Keratinocyte (primary cell): Measurements from ENCODE around the gene TMC2. TPM values are rescaled to one million over a fixed set of nuclear protein-coding genes. Genes with fewer than 3 reads are reported as not detected.

ENCODE experiments used
- DNase-seq: peaks from one replicate; pipeline ENCODE4 v3.0.0-alpha.2; 2011; ENCODE audit warnings: low read depth, missing footprints, low spot score
- FAIRE-seq: peaks from 2 replicates; lab custom pipeline; 2011; peaks lifted over from hg19 to GRCh38; lab: Jason Lieb, UNC
- H2AFZ ChIP-seq: 2 replicates; pipeline ENCODE4 v1.6.0; 2012; ENCODE audit warnings: low read length, control low read depth, inconsistent platforms; ENCODE audit not compliant: control insufficient read depth
- H3K27ac ChIP-seq: 2 replicates; pipeline ENCODE4 v1.5.1; 2011; ENCODE audit warnings: low read length; ENCODE audit not compliant: control insufficient read depth, insufficient read depth
- H3K27me3 ChIP-seq: 3 replicates; pipeline ENCODE4 v1.6.0; 2011; ENCODE audit warnings: low read length; ENCODE audit not compliant: control insufficient read depth, insufficient read depth; ENCODE audit errors: extremely low read depth
- H3K36me3 ChIP-seq, 2 experiments: 2 replicates in 1 of 2; 3 replicates in 1 of 2; pipeline ENCODE4 v1.5.1; 2011; ENCODE audit warnings: low read length in 2 of 2, mild to moderate bottlenecking in 1 of 2; ENCODE audit not compliant: control insufficient read depth in 2 of 2, insufficient read depth in 2 of 2; ENCODE audit errors: extremely low read depth in 1 of 2
- H3K4me1 ChIP-seq: 3 replicates; pipeline ENCODE4 v1.5.1; 2011; ENCODE audit warnings: low read length; ENCODE audit not compliant: control insufficient read depth, insufficient read depth; ENCODE audit errors: extremely low read depth
- H3K4me2 ChIP-seq: 3 replicates; pipeline ENCODE4 v1.6.0; 2011; ENCODE audit warnings: low read depth, low read length; ENCODE audit not compliant: control insufficient read depth, insufficient read depth; ENCODE audit errors: extremely low read depth
- H3K4me3 ChIP-seq, 3 experiments: fragments of 200-600 bp in 1 of 3; sonication (generic) in 1 of 3; 2 replicates in 2 of 3; 3 replicates in 1 of 3; pipeline ENCODE4 v1.5.1; 2011 to 2016; ENCODE audit warnings: low read length in 3 of 3, mild to moderate bottlenecking in 3 of 3, control low read depth in 2 of 3, inconsistent platforms in 1 of 3, low read depth in 1 of 3, mixed read lengths in 1 of 3, mixed run types in 1 of 3, moderate library complexity in 1 of 3; ENCODE audit not compliant: control insufficient read depth in 2 of 3, insufficient read depth in 2 of 3; ENCODE audit errors: extremely low read depth in 1 of 3
- H3K79me2 ChIP-seq: 2 replicates; pipeline ENCODE4 v1.6.0; 2012; ENCODE audit warnings: low read length; ENCODE audit not compliant: control insufficient read depth, insufficient read depth
- H3K9ac ChIP-seq: 3 replicates; pipeline ENCODE4 v1.6.0; 2011; ENCODE audit warnings: low read length; ENCODE audit not compliant: control insufficient read depth, insufficient read depth; ENCODE audit errors: extremely low read depth
- H3K9me1 ChIP-seq: 3 replicates; pipeline ENCODE4 v1.6.0; 2011; ENCODE audit warnings: low read length; ENCODE audit not compliant: control insufficient read depth, insufficient read depth; ENCODE audit errors: extremely low read depth
- H3K9me3 ChIP-seq: 2 replicates; pipeline ENCODE4 v1.5.1; 2012; ENCODE audit warnings: low read depth, low read length; ENCODE audit not compliant: control insufficient read depth
- H4K20me1 ChIP-seq: 3 replicates; pipeline ENCODE4 v1.6.0; 2011; ENCODE audit warnings: low read length; ENCODE audit not compliant: control insufficient read depth, insufficient read depth; ENCODE audit errors: extremely low read depth
- CTCF ChIP-seq, 3 experiments: IDR thresholded peaks in 1 of 3; conservative IDR thresholded peaks in 1 of 3; optimal IDR thresholded peaks in 1 of 3; 2 replicates in 2 of 3; 3 replicates in 1 of 3; pipeline versions ENCODE3 to v1.5.1; 2011; ENCODE audit warnings: low read length in 3 of 3, mild to moderate bottlenecking in 3 of 3, moderate library complexity in 2 of 3, control low read depth in 1 of 3, inconsistent platforms in 1 of 3; ENCODE audit not compliant: insufficient read depth in 2 of 3; ENCODE audit errors: extremely low read depth in 1 of 3
- EZH2 ChIP-seq: IDR thresholded peaks from one replicate; pipeline ENCODE4 v1.6.1; 2012; ENCODE audit warnings: inconsistent platforms, mild to moderate bottlenecking, low read length, moderate library complexity
- dilution Hi-C: fragments of 300-500 bp; cut with MboI; formaldehyde crosslinking; loops from one replicate; pipeline ENCODE4 v1.7.0; 2020; ENCODE audit warnings: low sequenced_read_pairs; ENCODE audit not compliant: extremely low pct_ligation_motif_present
- polyA plus RNA-seq, 5 experiments: library from polyadenylated mRNA; depleted of rRNA in 3 of 5; stranded (reverse) in 3 of 5; stranded (forward) in 1 of 5; unstranded in 1 of 5; fragments of >200 nt; gene quantifications; 1 replicate in 1 of 5; 2 replicates in 3 of 5; 3 replicates in 1 of 5; pipeline versions ENCODE4 v1.2.1 to v1.2.3, GENCODE V29; 2011 to 2012; ENCODE audit warnings: missing spikeins in 2 of 5, low read depth in 1 of 5, low replicate concordance in 1 of 5

The TMC2 gene
- polyA plus RNA-seq, 1 donor (not counting 4 experiments of a cell fraction or from before 2014, with no cell fraction given), result not detected

- no peak overlapping the region for H3K9ac ChIP-seq
- peaks cover 2 to 3% of the 10 kb centered on the region in 2 experiments for H3K36me3 ChIP-seq
- no peaks in the 10 kb centered on the region for H4K20me1 ChIP-seq
- no peaks in the 10 kb centered on the region for H3K4me1 ChIP-seq
- H3K79me2 ChIP-seq, result no peaks in the 10 kb centered on the region
- no peak overlapping the region for H3K27ac ChIP-seq
- DNase-seq (no peak), FAIRE-seq (no peak)
- no peaks in the 10 kb centered on the region for H3K27me3 ChIP-seq
- dilution Hi-C loops, result no loop called here
- no peak overlapping the region for H3K4me3 ChIP-seq
- H3K9me1 ChIP-seq, result no peaks in the 10 kb centered on the region
- H3K9me3 ChIP-seq, result no peaks in the 10 kb centered on the region
- TF ChIP-seq CTCF (optimal IDR thresholded peaks at IDR 0.05 in 1 of 3, IDR thresholded peaks at IDR 0.05 in 1 of 3, conservative IDR thresholded peaks at IDR 0.05 in 1 of 3; ENCODE audit: extremely low read depth in 1 of 3, insufficient read depth in 2 of 3, low read length in 3 of 3) (no peak), EZH2 (no peak)
- H2AFZ ChIP-seq, result no peak overlapping the region
- no peak overlapping the region for H3K4me2 ChIP-seq
Measured at GRCh38 chr20:2640899-2641298, 104.5 kb downstream of the TMC2 start.

- TF ChIP-seq CTCF (optimal IDR thresholded peaks at IDR 0.05 in 1 of 3, IDR thresholded peaks at IDR 0.05 in 1 of 3, conservative IDR thresholded peaks at IDR 0.05 in 1 of 3; ENCODE audit: extremely low read depth in 1 of 3, insufficient read depth in 2 of 3, low read length in 3 of 3) (no peak), EZH2 (no peak)
- Histone ChIP-seq H3K4me2 (no peak overlapping the region), H3K36me3 (peaks cover 2 to 3% of the 10 kb centered on the region in 2 experiments), H3K27me3 (no peaks in the 10 kb centered on the region), H3K9me1 (no peaks in the 10 kb centered on the region), H2AFZ (no peak overlapping the region), H3K4me3 (no peak overlapping the region), H3K27ac (no peak overlapping the region), H4K20me1 (no peaks in the 10 kb centered on the region), H3K9ac (no peak overlapping the region), H3K79me2 (no peaks in the 10 kb centered on the region), H3K9me3 (no peaks in the 10 kb centered on the region), H3K4me1 (no peaks in the 10 kb centered on the region)
- no peak for DNase-seq
- peak; percentile 51 for FAIRE-seq
- dilution Hi-C loops, result no loop called here
Measured at GRCh38 chr20:2643708-2644107, 107.3 kb downstream of the TMC2 start.
